ENCODE data around the gene DCANP1. TPM values are rescaled to one million over a fixed set of nuclear protein-coding genes. Genes with fewer than 3 reads are reported as not detected.

The DCANP1 gene
- total and polyA plus RNA-seq, 2 donors (not counting 1 experiment from before 2014, with no cell fraction given) = not detected

DNA sequence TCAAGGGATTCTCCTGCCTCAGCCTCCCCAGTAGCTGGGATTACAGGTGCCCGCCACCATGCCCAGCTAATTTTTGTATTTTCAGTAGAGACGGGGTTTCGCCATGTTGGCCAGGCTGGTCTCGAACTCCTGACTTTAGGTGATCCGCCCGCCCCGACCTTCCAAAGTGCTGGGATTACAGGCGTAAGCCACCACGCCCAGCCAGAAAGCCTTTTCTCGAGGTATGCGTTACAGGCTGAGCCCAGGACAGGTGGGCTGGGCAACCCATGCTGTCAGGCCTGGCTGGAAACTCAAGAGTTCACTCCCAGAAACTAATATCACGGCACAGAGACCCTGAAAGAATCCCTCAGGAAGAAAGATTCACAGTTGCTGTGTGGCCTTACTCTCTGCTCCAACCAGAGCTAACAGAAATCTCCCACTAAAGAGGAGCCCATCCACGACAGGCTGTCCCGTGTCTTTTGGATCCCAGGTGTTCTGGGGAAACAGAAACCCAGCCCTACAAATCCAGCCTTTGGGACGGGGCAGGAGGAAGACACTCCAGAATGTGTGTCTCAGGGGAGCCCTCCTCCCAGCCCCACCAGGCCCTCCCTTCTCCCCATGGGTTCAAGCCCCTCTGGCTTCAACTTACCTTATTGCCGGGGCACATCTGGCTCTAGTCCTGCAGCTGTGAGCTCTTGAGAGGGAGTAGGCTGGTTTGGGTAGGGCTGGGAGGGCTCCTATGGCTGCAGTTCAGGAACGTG lies 4.6 kb upstream of the DCANP1 start:
- TF ChIP-seq, protein P1, sequence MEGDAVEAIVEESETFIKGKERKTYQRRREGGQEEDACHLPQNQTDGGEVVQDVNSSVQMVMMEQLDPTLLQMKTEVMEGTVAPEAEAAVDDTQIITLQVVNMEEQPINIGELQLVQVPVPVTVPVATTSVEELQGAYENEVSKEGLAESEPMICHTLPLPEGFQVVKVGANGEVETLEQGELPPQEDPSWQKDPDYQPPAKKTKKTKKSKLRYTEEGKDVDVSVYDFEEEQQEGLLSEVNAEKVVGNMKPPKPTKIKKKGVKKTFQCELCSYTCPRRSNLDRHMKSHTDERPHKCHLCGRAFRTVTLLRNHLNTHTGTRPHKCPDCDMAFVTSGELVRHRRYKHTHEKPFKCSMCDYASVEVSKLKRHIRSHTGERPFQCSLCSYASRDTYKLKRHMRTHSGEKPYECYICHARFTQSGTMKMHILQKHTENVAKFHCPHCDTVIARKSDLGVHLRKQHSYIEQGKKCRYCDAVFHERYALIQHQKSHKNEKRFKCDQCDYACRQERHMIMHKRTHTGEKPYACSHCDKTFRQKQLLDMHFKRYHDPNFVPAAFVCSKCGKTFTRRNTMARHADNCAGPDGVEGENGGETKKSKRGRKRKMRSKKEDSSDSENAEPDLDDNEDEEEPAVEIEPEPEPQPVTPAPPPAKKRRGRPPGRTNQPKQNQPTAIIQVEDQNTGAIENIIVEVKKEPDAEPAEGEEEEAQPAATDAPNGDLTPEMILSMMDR (conservative IDR thresholded peaks at IDR 0.05 in 1 of 2, IDR thresholded peaks at IDR 0.05 in 1 of 2; ENCODE audit: low read depth in 1 of 2, low read length in 2 of 2) = no peak
- TF ChIP-seq EZH2 (IDR thresholded peaks at IDR 0.05; ENCODE audit: low read length, missing control alignments) = no peak
- Histone ChIP-seq H2AFZ (ENCODE audit: low read length) (no peak overlapping the region), H3K9ac (ENCODE audit: insufficient read depth, low read length) (no peak overlapping the region), H3K27ac (ENCODE audit: insufficient read depth, low read length) (no peak overlapping the region), H4K20me1 (ENCODE audit: control insufficient read depth, extremely low read depth, insufficient read depth, low read length) (no peaks in the 10 kb centered on the region), H3K36me3 (ENCODE audit: control insufficient read depth, insufficient read depth, low read length) (no peaks in the 10 kb centered on the region), H3K4me1 (ENCODE audit: control insufficient read depth, extremely low read depth, insufficient read depth, low read length) (peaks cover 3% of the 10 kb centered on the region), H3K4me3 (replicated peaks in 1 of 4; ENCODE audit: control extremely low read depth in 1 of 4, insufficient read depth in 1 of 4, low read depth in 3 of 4, low read length in 4 of 4) (no peak overlapping the region), H3K4me2 (ENCODE audit: extremely low read depth, insufficient read depth, low read length) (no peak overlapping the region), H3K27me3 (ENCODE audit: control insufficient read depth, insufficient read depth, low read length) (peaks cover 9% of the 10 kb centered on the region), H3K9me3 (ENCODE audit: control insufficient read depth, insufficient read depth, low read depth, low read length) (no peaks in the 10 kb centered on the region), H3K79me2 (ENCODE audit: control insufficient read depth, insufficient read depth, low read length) (no peaks in the 10 kb centered on the region)
- no peak for DNase-seq (ENCODE audit: low read depth in 2 of 2)

DNA sequence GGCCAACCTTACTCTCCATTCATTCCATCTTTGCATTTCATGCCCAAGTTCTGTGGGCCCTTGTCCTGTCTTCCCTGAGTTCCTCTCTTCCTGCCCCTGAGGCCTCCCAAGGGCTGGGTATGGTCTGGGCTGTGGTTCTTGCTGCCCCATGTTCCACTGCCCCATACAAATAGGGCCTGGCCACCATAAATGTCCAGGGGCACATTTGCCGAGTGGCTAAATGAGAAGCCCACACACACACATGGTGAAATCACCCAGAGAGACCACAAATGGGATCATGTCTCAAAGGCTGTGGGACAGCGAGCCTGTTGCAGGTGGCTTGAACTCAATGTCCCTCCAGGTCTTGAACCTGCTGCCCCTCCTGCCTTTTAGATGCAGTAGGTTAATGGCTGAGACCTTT lies 3.8 kb upstream of the DCANP1 start:
- Histone ChIP-seq H3K27me3 (ENCODE audit: control insufficient read depth, insufficient read depth, low read length) (peaks cover 9% of the 10 kb centered on the region), H3K4me2 (ENCODE audit: extremely low read depth, insufficient read depth, low read length) (no peak overlapping the region), H3K4me3 (replicated peaks in 1 of 4; ENCODE audit: control extremely low read depth in 1 of 4, insufficient read depth in 1 of 4, low read depth in 3 of 4, low read length in 4 of 4) (no peak overlapping the region), H3K9ac (ENCODE audit: insufficient read depth, low read length) (no peak overlapping the region), H3K79me2 (ENCODE audit: control insufficient read depth, insufficient read depth, low read length) (no peaks in the 10 kb centered on the region), H3K9me3 (ENCODE audit: control insufficient read depth, insufficient read depth, low read depth, low read length) (no peaks in the 10 kb centered on the region), H2AFZ (ENCODE audit: low read length) (no peak overlapping the region), H4K20me1 (ENCODE audit: control insufficient read depth, extremely low read depth, insufficient read depth, low read length) (no peaks in the 10 kb centered on the region), H3K4me1 (ENCODE audit: control insufficient read depth, extremely low read depth, insufficient read depth, low read length) (no peaks in the 10 kb centered on the region), H3K36me3 (ENCODE audit: control insufficient read depth, insufficient read depth, low read length) (no peaks in the 10 kb centered on the region), H3K27ac (ENCODE audit: insufficient read depth, low read length) (no peak overlapping the region)
- DNase-seq (ENCODE audit: low read depth in 2 of 2) = no peak
- TF ChIP-seq, protein P1 (conservative IDR thresholded peaks at IDR 0.05 in 1 of 2, IDR thresholded peaks at IDR 0.05 in 1 of 2; ENCODE audit: low read depth in 1 of 2, low read length in 2 of 2) = no peak
- TF ChIP-seq EZH2 (IDR thresholded peaks at IDR 0.05; ENCODE audit: low read length, missing control alignments) = no peak

- no peak overlapping the region for H3K27ac ChIP-seq (ENCODE audit: insufficient read depth, low read length)
- no peak overlapping the region for H3K9ac ChIP-seq (ENCODE audit: insufficient read depth, low read length)
- DNase-seq (ENCODE audit: low read depth in 2 of 2) = no peak
- no peak overlapping the region for H3K4me3 ChIP-seq (replicated peaks in 1 of 4; ENCODE audit: control extremely low read depth in 1 of 4, insufficient read depth in 1 of 4, low read depth in 3 of 4, low read length in 4 of 4)
- no peaks in the 10 kb centered on the region for H3K4me1 ChIP-seq (ENCODE audit: control insufficient read depth, extremely low read depth, insufficient read depth, low read length)
- H3K27me3 ChIP-seq (ENCODE audit: control insufficient read depth, insufficient read depth, low read length) = peaks cover 9% of the 10 kb centered on the region
- no peaks in the 10 kb centered on the region for H3K36me3 ChIP-seq (ENCODE audit: control insufficient read depth, insufficient read depth, low read length)
- H3K79me2 ChIP-seq (ENCODE audit: control insufficient read depth, insufficient read depth, low read length) = no peaks in the 10 kb centered on the region
- no peak overlapping the region for H2AFZ ChIP-seq (ENCODE audit: low read length)
- no peaks in the 10 kb centered on the region for H3K9me3 ChIP-seq (ENCODE audit: control insufficient read depth, insufficient read depth, low read depth, low read length)
- H3K4me2 ChIP-seq (ENCODE audit: extremely low read depth, insufficient read depth, low read length) = no peak overlapping the region
- TF ChIP-seq, protein P1 (conservative IDR thresholded peaks at IDR 0.05 in 1 of 2, IDR thresholded peaks at IDR 0.05 in 1 of 2; ENCODE audit: low read depth in 1 of 2, low read length in 2 of 2) = no peak
- no peak for TF ChIP-seq EZH2 (IDR thresholded peaks at IDR 0.05; ENCODE audit: low read length, missing control alignments)
- no peaks in the 10 kb centered on the region for H4K20me1 ChIP-seq (ENCODE audit: control insufficient read depth, extremely low read depth, insufficient read depth, low read length)
Observed at GRCh38 chr5:135450336-135450735, 3.2 kb upstream of the DCANP1 start.

All from fibroblast of lung (primary cell).